GM10847 (cell line): ENCODE measurements around the gene ZNF790.
A peak's percentile ranks its signal among the peaks of the same experiment; 100 is the strongest.

Experiments
- POLR2A ChIP-seq: IDR thresholded peaks from 2 replicates; pipeline ENCODE4 v1.6.1; 2011; ENCODE audit not compliant: insufficient read length; ENCODE audit errors: extremely low read depth

The ZNF790 gene

DNA sequence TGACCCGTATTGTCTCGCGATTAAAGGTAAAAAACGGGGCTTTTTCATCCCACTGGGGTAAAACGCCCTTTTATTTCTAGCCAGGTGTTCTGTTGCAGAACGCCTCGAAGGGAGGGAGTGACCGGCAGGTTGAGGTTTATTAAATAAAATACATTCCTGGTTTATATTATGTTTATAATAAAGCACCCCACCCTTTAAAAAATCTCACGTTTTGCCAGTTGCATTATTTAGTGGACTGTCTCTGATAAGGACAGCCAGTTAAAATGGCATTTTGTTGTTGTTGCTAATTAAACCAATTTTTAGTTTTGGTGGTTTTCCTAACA lies 40.4 kb downstream of the ZNF790 start:
- no peak for TF ChIP-seq POLR2A

GRCh38 chr19:36796714-36796992 lies 41.5 kb downstream of the ZNF790 start:
- no peak for TF ChIP-seq POLR2A

DNA sequence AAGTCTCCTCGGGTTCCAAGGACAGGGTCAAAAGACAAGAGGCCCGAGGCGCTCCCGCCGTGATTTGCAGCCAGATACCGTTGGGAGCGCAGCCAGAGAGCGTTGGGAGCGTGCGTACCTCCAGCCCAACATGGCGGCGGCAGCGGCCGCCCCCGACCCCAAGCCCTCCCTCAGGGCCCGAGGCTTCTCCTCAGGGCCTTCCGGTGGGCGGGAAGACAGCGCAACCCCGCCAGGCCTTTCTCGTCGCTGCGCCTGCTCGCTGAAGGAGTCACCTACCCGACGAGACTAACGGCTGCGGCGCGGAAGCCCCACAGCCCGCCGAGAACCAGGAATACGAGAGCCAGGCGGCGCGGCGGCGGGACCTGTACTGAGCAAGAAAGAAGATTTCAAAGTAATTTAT lies 62.4 kb downstream of the ZNF790 start:
- TF ChIP-seq POLR2A = no peak

GRCh38 chr19:36773223-36773579 lies 65.0 kb downstream of the ZNF790 start:
- no peak for TF ChIP-seq POLR2A

DNA sequence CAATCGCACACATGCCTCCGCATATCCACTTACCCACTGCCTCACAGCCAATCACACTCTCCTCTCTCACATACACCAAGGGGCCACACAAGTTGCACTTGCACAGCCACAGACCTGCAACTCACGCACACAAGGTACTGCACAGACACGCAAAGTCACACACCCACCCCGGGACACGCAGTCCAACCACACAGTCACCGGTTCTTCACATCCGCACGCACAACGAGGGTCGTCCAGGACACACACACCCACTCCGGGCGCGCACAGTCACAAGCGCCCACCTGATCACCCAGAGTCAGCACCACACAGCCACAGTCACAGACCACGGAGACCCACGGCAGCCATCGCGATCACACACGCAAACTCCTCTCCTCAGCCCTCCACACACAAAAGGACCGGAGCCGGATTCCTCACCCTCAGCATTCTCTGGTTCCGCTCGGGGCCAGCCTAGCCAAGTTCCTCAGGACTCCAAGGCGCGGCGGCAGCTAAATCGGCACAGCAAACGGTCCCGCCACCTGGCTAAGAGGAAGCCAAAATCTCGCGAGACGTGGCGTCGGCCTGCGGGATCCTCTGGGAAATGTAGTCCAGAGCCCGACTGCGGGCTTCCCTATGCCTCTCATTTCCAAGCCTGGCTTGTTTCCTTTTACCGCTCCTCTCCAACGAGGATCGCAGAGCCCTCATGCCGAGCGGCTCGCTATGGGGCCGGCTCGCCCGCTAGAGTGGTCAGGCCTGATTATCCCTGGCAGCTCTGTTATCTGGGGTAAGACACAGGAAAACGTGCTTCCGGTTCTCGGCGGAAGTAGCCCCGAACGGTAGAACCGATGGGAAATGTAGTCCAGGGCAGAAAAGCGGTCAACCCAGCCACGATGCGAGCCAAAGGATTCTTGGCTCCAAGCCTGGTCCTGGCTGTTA lies 65.6 kb downstream of the ZNF790 start, which contains the start of gene ZNF850:
Gene ZNF850 (minus strand): TSS at position 497 of the 912 bp plus-strand sequence. CDS start 10,201 bp downstream, outside the sequence.
- TF ChIP-seq POLR2A = peak; percentile 28

GRCh38 chr19:36771261-36772231 lies 66.6 kb downstream of the ZNF790 start:
- no peak for TF ChIP-seq POLR2A
